GM08714 (cell line): ENCODE measurements around the gene TRAM2.

Experiments used
- H3K4me3 ChIP-seq: fragments of 200-500 bp; sonication (Bioruptor generic); 2 replicates; pipeline ENCODE4 v1.5.1; 2014; ENCODE audit warnings: mild to moderate bottlenecking, low read length, inconsistent platforms
- ZNF274 ChIP-seq: IDR thresholded peaks from 2 replicates; pipeline ENCODE4 v1.6.1; 2012; ENCODE audit warnings: mild to moderate bottlenecking, low read depth, low read length

The TRAM2 gene

GRCh38 chr6:52500238-52501129, 76.4 kb downstream of the TRAM2 start:
- no peak for TF ChIP-seq ZNF274
- H3K4me3 ChIP-seq = no peak overlapping the region

- TF ChIP-seq ZNF274 = no peak
- no peak overlapping the region for H3K4me3 ChIP-seq
Observed at GRCh38 chr6:52499681-52500236, 77.1 kb downstream of the TRAM2 start.

GRCh38 chr6:52499026-52499425, 77.8 kb downstream of the TRAM2 start:
- H3K4me3 ChIP-seq = no peak overlapping the region; the same call in 1 of the 2 replicates
- no peak for TF ChIP-seq ZNF274

GRCh38 chr6:52498538-52499017, 78.3 kb downstream of the TRAM2 start:
- H3K4me3 ChIP-seq = no peak overlapping the region; the same call in 1 of the 2 replicates
- no peak for TF ChIP-seq ZNF274

GRCh38 chr6:52497652-52498408, 79.0 kb downstream of the TRAM2 start:
- TF ChIP-seq ZNF274 = no peak
- H3K4me3 ChIP-seq = peak overlapping the region; percentile 29; the same call in 1 of the 2 replicates

GRCh38 chr6:52496631-52497030, 80.2 kb downstream of the TRAM2 start:
- no peak for TF ChIP-seq ZNF274
- H3K4me3 ChIP-seq = no peak overlapping the region

GRCh38 chr6:52495922-52496321, 80.9 kb downstream of the TRAM2 start:
- TF ChIP-seq ZNF274 = no peak
- H3K4me3 ChIP-seq = no peak overlapping the region

GRCh38 chr6:52494298-52495072, 82.4 kb downstream of the TRAM2 start:
- TF ChIP-seq ZNF274 = no peak
- H3K4me3 ChIP-seq = no peak overlapping the region

GRCh38 chr6:52493669-52494068, 83.2 kb downstream of the TRAM2 start:
- no peak for TF ChIP-seq ZNF274
- H3K4me3 ChIP-seq = no peak overlapping the region

GRCh38 chr6:52491203-52492069, 85.4 kb downstream of the TRAM2 start:
- H3K4me3 ChIP-seq = no peak overlapping the region
- TF ChIP-seq ZNF274 = no peak

GRCh38 chr6:52489881-52490280, 87.0 kb downstream of the TRAM2 start:
- TF ChIP-seq ZNF274 = no peak

GRCh38 chr6:52483671-52484003, 93.2 kb downstream of the TRAM2 start:
- H3K4me3 ChIP-seq = no peak overlapping the region
- no peak for TF ChIP-seq ZNF274

More at GRCh38 chr6:52489881-52490280, 87.0 kb downstream of the TRAM2 start:
- no peak overlapping the region for H3K4me3 ChIP-seq
